PC-3 (cell line): ENCODE data around the gene CTNNA2. TPM values are rescaled to one million over a fixed set of nuclear protein-coding genes. Genes with fewer than 3 reads are reported as not detected.

Source experiments
- ATAC-seq: fragments of 200-7000 bp; cut with Tn5 transposase; 2 replicates; pipeline ENCODE4 v1.9.1; 2020; ENCODE audit warnings: mild to moderate bottlenecking, moderate library complexity
- BruUV-seq: library from RNA; stranded (reverse); fragments of 400-500 nt; replicated peaks from 2 replicates; lab custom pipeline; 2021; lab: Mats Ljungman, UMichigan
- CTCF ChIA-PET: fragments of 300-600 bp; sonication (Branson Sonifier 250); formaldehyde crosslinking; loops from one replicate; lab custom pipeline; 2022; ENCODE audit warnings: antibody characterized with exemption; lab: Charles Lee
- POLR2A ChIA-PET: fragments of 300-600 bp; sonication (Branson Sonifier 250); formaldehyde crosslinking; loops from one replicate; lab custom pipeline; 2022; ENCODE audit warnings: antibody characterized with exemption; ENCODE audit not compliant: unreplicated experiment; lab: Charles Lee
- DNase-seq: peaks from one replicate; pipeline ENCODE4 v3.0.0-alpha.2; 2015
- H2AFZ ChIP-seq: fragments of 300-600 bp; sonication (generic); 2 replicates; pipeline ENCODE4 v1.6.0; 2016; ENCODE audit warnings: antibody characterized with exemption, low read length
- H3F3A ChIP-seq: fragments of 300-600 bp; sonication (generic); one replicate; pipeline ENCODE4 v1.6.0; 2017; ENCODE audit warnings: antibody characterized with exemption, low read length, control low read depth, mild to moderate bottlenecking; ENCODE audit not compliant: unreplicated experiment
- H3K27ac ChIP-seq: fragments of 300-600 bp; sonication (generic); 2 replicates; pipeline ENCODE4 v1.5.1; 2016; ENCODE audit warnings: mild to moderate bottlenecking, low read length
- H3K27me3 ChIP-seq: fragments of 300-600 bp; sonication (generic); 2 replicates; pipeline ENCODE4 v1.6.1; 2016; ENCODE audit warnings: low read length, mixed read lengths
- H3K36me3 ChIP-seq: fragments of 300-600 bp; sonication (generic); 2 replicates; pipeline ENCODE4 v1.6.1; 2016; ENCODE audit warnings: low read depth, mixed run types, low read length, mixed read lengths
- H3K4me1 ChIP-seq: fragments of 300-600 bp; sonication (generic); 2 replicates; pipeline ENCODE4 v1.5.1; 2016; ENCODE audit warnings: low read length; ENCODE audit not compliant: insufficient read depth
- H3K4me2 ChIP-seq: fragments of 300-600 bp; sonication (generic); 2 replicates; pipeline ENCODE4 v1.6.0; 2016; ENCODE audit warnings: low read length
- H3K4me3 ChIP-seq: fragments of 300-600 bp; sonication (generic); 2 replicates; pipeline ENCODE4 v1.5.1; 2016; ENCODE audit warnings: mild to moderate bottlenecking, low read length, mixed read lengths
- H3K79me2 ChIP-seq: fragments of 300-600 bp; sonication (generic); 2 replicates; pipeline ENCODE4 v1.6.1; 2017; ENCODE audit warnings: low read length, mixed read lengths
- H3K9ac ChIP-seq: fragments of 300-600 bp; sonication (generic); 2 replicates; pipeline ENCODE4 v1.6.0; 2016; ENCODE audit warnings: mild to moderate bottlenecking, low read length
- H3K9me2 ChIP-seq: fragments of 300-600 bp; sonication (generic); replicated peaks from 2 replicates; pipeline ENCODE4 v1.6.1; 2016; ENCODE audit warnings: mixed run types, low read length, mixed read lengths
- H3K9me3 ChIP-seq: fragments of 300-600 bp; sonication (generic); 2 replicates; pipeline ENCODE4 v1.6.1; 2016; ENCODE audit warnings: low read length, mixed read lengths
- H4K20me1 ChIP-seq: fragments of 300-600 bp; sonication (generic); 2 replicates; pipeline ENCODE4 v1.6.1; 2016; ENCODE audit warnings: low read length, mixed read lengths
- EZH2 ChIP-seq: fragments of 300-600 bp; sonication (generic); IDR thresholded peaks from one replicate; pipeline ENCODE4 v1.6.1; 2017; ENCODE audit warnings: antibody characterized with exemption, mild to moderate bottlenecking, low read length; ENCODE audit not compliant: unreplicated experiment
- EZH2phosphoT487 ChIP-seq: fragments of 300-600 bp; sonication (generic); IDR thresholded peaks from 2 replicates; pipeline ENCODE4 v1.6.1; 2018; ENCODE audit warnings: mild to moderate bottlenecking, antibody characterized with exemption, low read length, borderline replicate concordance
- intact Hi-C: fragments of 100-400 bp; cut with micrococcal nuclease; formaldehyde crosslinking; loops from 2 replicates; pipeline ENCODE4 v1.9.0; 2023
- total RNA-seq: library from RNA; depleted of rRNA; stranded (reverse); fragments of >200 nt; gene quantifications from 2 replicates; pipeline ENCODE4 v1.2.3, GENCODE V29; 2014
- TF ChIP-seq, protein P1 (sequence below): fragments of 300-600 bp; sonication (generic); conservative IDR thresholded peaks from 2 replicates; pipeline ENCODE4 v1.5.1; 2017; ENCODE audit warnings: antibody characterized with exemption, low read depth, mild to moderate bottlenecking, low read length

The CTNNA2 gene
- total RNA-seq, 1 experiment from 2014 or later: not detected

DNA sequence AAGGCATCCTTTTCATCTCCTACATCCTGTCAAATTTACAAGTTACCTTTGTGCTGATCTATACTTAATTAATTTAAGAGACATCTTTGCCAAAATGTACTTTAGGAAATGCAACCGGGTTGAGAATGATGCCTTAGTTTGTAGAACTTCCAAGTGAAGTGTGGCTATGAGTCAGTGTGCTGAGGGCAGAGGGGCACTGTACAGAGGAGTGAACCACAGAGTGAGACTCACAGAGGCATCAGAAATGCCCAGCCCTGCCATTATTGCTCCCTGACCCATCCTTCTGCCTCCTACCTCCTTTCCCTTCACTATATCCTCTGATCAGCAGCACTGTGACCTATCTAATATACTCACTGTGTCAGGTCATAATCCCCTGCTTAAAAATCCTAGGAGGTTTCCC is 471.6 kb downstream of the CTNNA2 start:
- H4K20me1 ChIP-seq: no peaks in the 10 kb centered on the region
- peaks cover 7% of the 10 kb centered on the region; the same call in 1 of the 2 replicates for H3K9me3 ChIP-seq
- no peaks in the 10 kb centered on the region for H3K36me3 ChIP-seq
- DNase-seq: no peak
- H3K4me2 ChIP-seq: no peak overlapping the region
- no peaks in the 10 kb centered on the region for H3K27me3 ChIP-seq
- ATAC-seq: no peak
- no TSS peak for BruUV-seq
- intact Hi-C loops: no loop called here
- H2AFZ ChIP-seq: no peak overlapping the region
- ChIA-PET CTCF (no interaction called here), POLR2A (no interaction called here)
- no peak overlapping the region for H3K27ac ChIP-seq
- H3K79me2 ChIP-seq: no peaks in the 10 kb centered on the region
- H3K4me3 ChIP-seq: no peak overlapping the region
- no peaks in the 10 kb centered on the region for H3K9me2 ChIP-seq
- no peaks in the 10 kb centered on the region for H3K4me1 ChIP-seq
- H3K9ac ChIP-seq: no peak overlapping the region
- TF ChIP-seq EZH2phosphoT487: no peak
- no peak for TF ChIP-seq EZH2
- TF ChIP-seq, protein P1, sequence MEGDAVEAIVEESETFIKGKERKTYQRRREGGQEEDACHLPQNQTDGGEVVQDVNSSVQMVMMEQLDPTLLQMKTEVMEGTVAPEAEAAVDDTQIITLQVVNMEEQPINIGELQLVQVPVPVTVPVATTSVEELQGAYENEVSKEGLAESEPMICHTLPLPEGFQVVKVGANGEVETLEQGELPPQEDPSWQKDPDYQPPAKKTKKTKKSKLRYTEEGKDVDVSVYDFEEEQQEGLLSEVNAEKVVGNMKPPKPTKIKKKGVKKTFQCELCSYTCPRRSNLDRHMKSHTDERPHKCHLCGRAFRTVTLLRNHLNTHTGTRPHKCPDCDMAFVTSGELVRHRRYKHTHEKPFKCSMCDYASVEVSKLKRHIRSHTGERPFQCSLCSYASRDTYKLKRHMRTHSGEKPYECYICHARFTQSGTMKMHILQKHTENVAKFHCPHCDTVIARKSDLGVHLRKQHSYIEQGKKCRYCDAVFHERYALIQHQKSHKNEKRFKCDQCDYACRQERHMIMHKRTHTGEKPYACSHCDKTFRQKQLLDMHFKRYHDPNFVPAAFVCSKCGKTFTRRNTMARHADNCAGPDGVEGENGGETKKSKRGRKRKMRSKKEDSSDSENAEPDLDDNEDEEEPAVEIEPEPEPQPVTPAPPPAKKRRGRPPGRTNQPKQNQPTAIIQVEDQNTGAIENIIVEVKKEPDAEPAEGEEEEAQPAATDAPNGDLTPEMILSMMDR: no peak
- H3F3A ChIP-seq: no peaks in the 10 kb centered on the region

DNA sequence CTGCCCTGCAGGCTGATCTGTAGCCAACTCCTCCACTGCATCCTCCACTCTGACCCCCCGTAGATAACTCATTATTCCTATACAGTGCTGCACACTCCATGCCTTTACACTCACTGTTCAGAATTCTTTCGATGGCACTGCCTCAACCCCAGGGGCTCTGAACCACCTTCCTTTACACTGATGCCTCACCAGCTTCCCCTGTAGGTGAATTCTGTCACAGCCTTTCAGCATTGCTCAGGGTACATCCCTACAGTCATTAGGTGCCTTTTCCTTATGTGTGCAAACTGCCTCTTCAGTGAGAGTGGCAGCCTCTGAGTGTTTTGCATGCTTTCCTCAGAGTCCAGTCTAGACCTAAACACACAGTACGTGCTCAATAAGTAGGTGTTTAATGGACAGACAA is 472.3 kb downstream of the CTNNA2 start:
- Histone ChIP-seq H3K27me3 (no peaks in the 10 kb centered on the region), H3K79me2 (no peaks in the 10 kb centered on the region), H4K20me1 (no peaks in the 10 kb centered on the region), H3K9me3 (peaks cover 7% of the 10 kb centered on the region; the same call in 1 of the 2 replicates), H3K36me3 (no peaks in the 10 kb centered on the region), H3F3A (no peaks in the 10 kb centered on the region), H3K4me1 (no peaks in the 10 kb centered on the region), H3K4me3 (no peak overlapping the region), H3K9ac (no peak overlapping the region), H3K9me2 (no peaks in the 10 kb centered on the region), H3K27ac (no peak overlapping the region), H2AFZ (no peak overlapping the region), H3K4me2 (no peak overlapping the region)
- TF ChIP-seq EZH2 (no peak), EZH2phosphoT487 (no peak)
- TF ChIP-seq, protein P1: no peak
- CTCF ChIA-PET: no interaction called here
- ATAC-seq: no peak
- POLR2A ChIA-PET: no interaction called here
- intact Hi-C loops: no loop called here
- no peak for DNase-seq
- BruUV-seq: no TSS peak

DNA sequence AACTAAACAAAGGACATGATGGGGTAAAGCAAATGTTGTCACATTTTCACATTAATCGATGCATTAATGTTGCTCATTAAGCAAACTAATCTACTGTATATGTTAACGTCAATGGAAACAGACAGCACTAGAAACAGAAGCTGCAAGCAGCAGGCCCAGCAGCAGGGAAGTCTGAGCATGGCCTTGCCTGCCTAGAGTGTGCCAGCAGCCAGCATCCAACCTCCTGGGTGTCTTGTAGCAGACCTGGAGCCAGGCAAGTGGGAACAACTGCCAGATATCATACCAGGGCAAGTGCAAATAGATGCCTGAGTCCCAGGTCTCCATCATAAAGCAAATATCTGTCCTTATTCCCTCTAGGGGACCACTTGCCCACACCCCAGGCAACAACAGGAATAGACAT is 472.7 kb downstream of the CTNNA2 start:
- Histone ChIP-seq H3K36me3 (no peaks in the 10 kb centered on the region), H2AFZ (no peak overlapping the region), H3K9me2 (no peaks in the 10 kb centered on the region), H3F3A (no peaks in the 10 kb centered on the region), H3K4me3 (no peak overlapping the region), H3K27ac (no peak overlapping the region), H3K4me1 (no peaks in the 10 kb centered on the region), H3K27me3 (no peaks in the 10 kb centered on the region), H3K4me2 (no peak overlapping the region), H4K20me1 (no peaks in the 10 kb centered on the region), H3K79me2 (no peaks in the 10 kb centered on the region), H3K9ac (no peak overlapping the region), H3K9me3 (peaks cover 7% of the 10 kb centered on the region; the same call in 1 of the 2 replicates)
- BruUV-seq: no TSS peak
- TF ChIP-seq, protein P1: no peak
- TF ChIP-seq EZH2phosphoT487: no peak
- TF ChIP-seq EZH2: no peak
- ATAC-seq (no peak), DNase-seq (no peak)
- ChIA-PET CTCF (no interaction called here), POLR2A (no interaction called here)
- intact Hi-C loops: no loop called here
